K562 (cell line): ENCODE results near the gene PASD1. TPM values are rescaled to one million over a fixed set of nuclear protein-coding genes. Genes with fewer than 3 reads are reported as not detected.

ENCODE experiments used
- ATAC-seq: fragments of 200-7000 bp; cut with Tn5 transposase; 3 replicates; pipeline ENCODE4 v1.9.1; 2020; ENCODE audit warnings: moderate library complexity
- BruUV-seq: library from RNA; stranded (reverse); fragments of 400-500 nt; replicated peaks from 2 replicates; lab custom pipeline; 2021; lab: Mats Ljungman, UMichigan
- CTCF ChIA-PET: fragments of 300-600 bp; formaldehyde crosslinking; extraction: SDS; loops from one replicate; lab custom pipeline; 2021; ENCODE audit warnings: low intra/inter-chr PET ratio; lab: Yijun Ruan, JAX
- POLR2A ChIA-PET: fragments of 300-600, 350-650 bp; sonication (Branson Sonifier 250); formaldehyde crosslinking; extraction: SDS; loops from one replicate; lab custom pipeline; 2021; ENCODE audit warnings: antibody characterized with exemption, inconsistent platforms; lab: Yijun Ruan, JAX
- DNase-seq, 4 experiments: peaks; one replicate each; pipeline versions ENCODE4 v3.0.0 to v3.0.0-alpha.2; 2011 to 2018; ENCODE audit warnings: low spot score in 3 of 4, mixed read lengths in 3 of 4; ENCODE audit errors: extremely low read depth in 1 of 4
- FAIRE-seq: peaks from 2 replicates; lab custom pipeline; 2011; peaks lifted over from hg19 to GRCh38; lab: Jason Lieb, UNC
- H2AFZ ChIP-seq: 2 replicates; pipeline ENCODE4 v1.6.0; 2011; ENCODE audit warnings: low read depth, low read length, control low read depth, inconsistent platforms
- H3K27ac ChIP-seq: fragments of 200-600 bp; 3 replicates; pipeline ENCODE4 v1.8.0; 2011; ENCODE audit warnings: low read depth, mild to moderate bottlenecking, control low read depth, inconsistent platforms, low read length, moderate library complexity, mixed read lengths; ENCODE audit errors: extremely low read depth
- H3K27me3 ChIP-seq, 2 experiments: fragments of 300-600 bp in 1 of 2; 2 replicates in 1 of 2; 3 replicates in 1 of 2; pipeline versions ENCODE4 v1.6.0 to v1.8.0; 2011; ENCODE audit warnings: inconsistent platforms in 2 of 2, low read length in 2 of 2, mild to moderate bottlenecking in 1 of 2, mixed read lengths in 1 of 2, moderate library complexity in 1 of 2; ENCODE audit not compliant: control insufficient read depth in 2 of 2, insufficient read depth in 2 of 2
- H3K36me3 ChIP-seq: fragments of 300-600 bp; 3 replicates; pipeline ENCODE4 v1.8.0; 2011; ENCODE audit warnings: mild to moderate bottlenecking, low read length, inconsistent platforms; ENCODE audit not compliant: control insufficient read depth, insufficient read depth
- H3K4me1 ChIP-seq, 2 experiments: fragments of 200-600 bp in 1 of 2; replicated peaks in 1 of 2; 2 replicates in 1 of 2; 3 replicates in 1 of 2; pipeline versions ENCODE4 v1.5.1 to v1.8.0; 2011; ENCODE audit warnings: inconsistent platforms in 2 of 2, low read length in 2 of 2, mild to moderate bottlenecking in 1 of 2, mixed read lengths in 1 of 2, moderate library complexity in 1 of 2; ENCODE audit not compliant: control insufficient read depth in 2 of 2, insufficient read depth in 2 of 2
- H3K4me2 ChIP-seq: 2 replicates; pipeline ENCODE4 v1.6.1; 2011; ENCODE audit warnings: low read length, control low read depth, inconsistent platforms, mixed read lengths; ENCODE audit not compliant: insufficient read depth
- H3K4me3 ChIP-seq: fragments of 200-600 bp; sonication (generic), shearing (Covaris generic); 2 replicates; pipeline ENCODE4 v1.5.1; 2016; ENCODE audit warnings: control low read depth, inconsistent platforms
- H3K79me2 ChIP-seq: fragments of 200-600 bp; 3 replicates; pipeline ENCODE4 v1.8.0; 2011; ENCODE audit warnings: low read length, inconsistent platforms; ENCODE audit not compliant: control insufficient read depth, insufficient read depth
- H3K9ac ChIP-seq, 2 experiments: 2 replicates each; pipeline versions ENCODE4 v1.6.0 to v1.6.1; 2011; ENCODE audit warnings: low read depth in 2 of 2, low read length in 2 of 2, control low read depth in 1 of 2, inconsistent platforms in 1 of 2, mild to moderate bottlenecking in 1 of 2, mixed read lengths in 1 of 2; ENCODE audit not compliant: insufficient read depth in 1 of 2
- H3K9me1 ChIP-seq: one replicate; pipeline ENCODE4 v1.6.0; 2011; ENCODE audit warnings: inconsistent platforms, mild to moderate bottlenecking, low read length, moderate library complexity; ENCODE audit not compliant: control insufficient read depth, insufficient read depth
- H3K9me3 ChIP-seq: replicated peaks from 2 replicates; pipeline ENCODE4 v1.5.1; 2011; ENCODE audit warnings: low read depth, low read length, inconsistent platforms; ENCODE audit not compliant: control insufficient read depth, insufficient read depth
- H4K20me1 ChIP-seq: replicated peaks from 2 replicates; pipeline ENCODE4 v1.6.1; 2011; ENCODE audit warnings: low read length, inconsistent platforms, mixed read lengths; ENCODE audit not compliant: control insufficient read depth, insufficient read depth
- ESRRB ChIP-seq: fragments of 250-450 bp; sonication (Bioruptor Pico); IDR thresholded peaks from 2 replicates; pipeline ENCODE4 v1.5.0; 2020; ENCODE audit warnings: mild to moderate bottlenecking, moderate library complexity, borderline replicate concordance
- GABPB1 ChIP-seq: sonication (generic); formaldehyde crosslinking; IDR thresholded peaks from 2 replicates; pipeline ENCODE4 v1.8.0; 2022; ENCODE audit warnings: mild to moderate bottlenecking, missing genetic modification reagents
- HDAC6 ChIP-seq: IDR thresholded peaks from 2 replicates; pipeline ENCODE4 v1.6.1; 2012; ENCODE audit warnings: low read depth, mild to moderate bottlenecking, control low read depth, inconsistent platforms, low read length, moderate library complexity
- PCBP1 ChIP-seq: fragments of 200-400 bp; formaldehyde crosslinking; IDR thresholded peaks from 2 replicates; pipeline ENCODE4 v1.6.1; 2018; ENCODE audit warnings: mild to moderate bottlenecking, low read depth, low read length; ENCODE audit not compliant: poor library complexity, severe bottlenecking
- PHF21A ChIP-seq: fragments of 450-650 bp; IDR thresholded peaks from 2 replicates; pipeline ENCODE4 v1.6.1; 2017; ENCODE audit warnings: low read depth, borderline replicate concordance
- RAD21 ChIP-seq, 2 experiments: fragments of 250-450 bp in 1 of 2; fragments of 450-650 bp in 1 of 2; sonication (Bioruptor Pico) in 1 of 2; formaldehyde crosslinking in 1 of 2; IDR thresholded peaks in 1 of 2; conservative IDR thresholded peaks in 1 of 2; 2 replicates each; pipeline versions ENCODE4 v1.4.0 to v1.8.0; 2020 to 2022; ENCODE audit warnings: mild to moderate bottlenecking in 2 of 2, moderate library complexity in 1 of 2
- SFPQ ChIP-seq: fragments of 200-400 bp; formaldehyde crosslinking; IDR thresholded peaks from 2 replicates; pipeline ENCODE4 v1.6.1; 2017; ENCODE audit warnings: mild to moderate bottlenecking, low read depth, low read length, moderate library complexity
- ZNF586 ChIP-seq: fragments of 450-650 bp; formaldehyde crosslinking; conservative IDR thresholded peaks from 2 replicates; pipeline ENCODE4 v1.4.0; 2020; ENCODE audit warnings: mild to moderate bottlenecking, moderate library complexity
- in situ Hi-C: fragments of 300-500 bp; cut with MboI; formaldehyde crosslinking; loops from 4 replicates; pipeline ENCODE4 v1.15.0; 2018; ENCODE audit warnings: inconsistent platforms, mixed read lengths
- intact Hi-C: fragments of 100-400 bp; cut with micrococcal nuclease; formaldehyde crosslinking; loops from 2 replicates; pipeline ENCODE4 v1.14.2; 2022
- polyA plus RNA-seq, 8 experiments: library from polyadenylated mRNA; depleted of rRNA in 4 of 8; stranded (reverse) in 5 of 8; unstranded in 3 of 8; fragments of >200 nt; fragmentation: Nextera tagmentation in 2 of 8; fragmentation: Illumina TruSeq in 1 of 8; extraction: Ambion mirVana in 2 of 8; extraction: Trizol in 1 of 8; gene quantifications; 2 replicates each; pipeline versions ENCODE4 v1.2.1 to v1.2.3, GENCODE V29; 2011 to 2014; ENCODE audit warnings: inconsistent platforms in 1 of 8, missing spikeins in 1 of 8
- total RNA-seq, 7 experiments: library from RNA; depleted of rRNA in 6 of 7; stranded (reverse); fragments of >200 nt in 6 of 7; fragmentation: Illumina TruSeq in 2 of 7; extraction: Trizol in 2 of 7; gene quantifications; 2 replicates each; pipeline versions ENCODE4 v1.2.1 to v1.2.3, GENCODE V29; 2011 to 2021; ENCODE audit warnings: low replicate concordance in 1 of 7

Gene PASD1
- total and polyA plus RNA-seq, 9 of the 15 experiments (the other 6 are each of a cell fraction or from before 2014, with no cell fraction given): 1.7 to 12.8 (median 9.6) TPM

- ATAC-seq (no peak), DNase-seq (no peak), FAIRE-seq (no peak)
- POLR2A ChIA-PET: no interaction called here
- H3K79me2 ChIP-seq: no peaks in the 10 kb centered on the region
- no peaks in the 10 kb centered on the region for H4K20me1 ChIP-seq
- no peak overlapping the region for H3K9ac ChIP-seq
- H3K4me3 ChIP-seq: no peak overlapping the region
- H3K9me3 ChIP-seq: no peaks in the 10 kb centered on the region
- no peak overlapping the region for H2AFZ ChIP-seq
- no peaks in the 10 kb centered on the region for H3K4me1 ChIP-seq
- in situ Hi-C loops (loop anchor here (10.0 to 25.0 kb wide), 2 partner anchors 343 to 925 kb away; no protein-coding TSS in a partner anchor), intact Hi-C loops (loop anchor here (10.0 kb wide), 1 partner anchor 913 kb away; no protein-coding TSS in a partner anchor)
- peaks cover 0 to 1% of the 10 kb centered on the region in 2 experiments; a peak in 1 of 5 replicates for H3K27me3 ChIP-seq
- CTCF ChIA-PET: no interaction called here
- BruUV-seq: no TSS peak
- H3K9me1 ChIP-seq: no peaks in the 10 kb centered on the region
- no peaks in the 10 kb centered on the region for H3K36me3 ChIP-seq
- no peak overlapping the region for H3K27ac ChIP-seq
- H3K4me2 ChIP-seq: no peak overlapping the region
- no peak for TF ChIP-seq ESRRB (CRISPR knock-in tag)
- no peak for TF ChIP-seq SFPQ
- no peak for TF ChIP-seq ZNF586 (CRISPR knock-in tag)
- TF ChIP-seq PHF21A: no peak
- no peak for TF ChIP-seq PCBP1
- no peak for TF ChIP-seq HDAC6
- TF ChIP-seq RAD21 (CRISPR knock-in tag; conservative IDR thresholded peaks at IDR 0.05 in 1 of 2, IDR thresholded peaks at IDR 0.05 in 1 of 2): no peak
- TF ChIP-seq GABPB1 (CRISPR knock-in tag): no peak
- TF ChIP-seq, all 486 proteins: peak for 0
Measured at GRCh38 chrX:151687635-151688034, 124.2 kb downstream of the PASD1 start.
